GM12878 (cell line): Measurements from ENCODE around the gene TMPRSS2. TPM values are rescaled to one million over a fixed set of nuclear protein-coding genes. Genes with fewer than 3 reads are reported as not detected.

ENCODE experiments used
- BCL11A ChIP-seq: IDR thresholded peaks from 2 replicates; pipeline ENCODE4 v1.6.1; 2011; ENCODE audit warnings: low read depth, low read length
- BHLHE40 ChIP-seq, 2 experiments: fragments of 450-650 bp in 1 of 2; IDR thresholded peaks; 2 replicates each; pipeline ENCODE4 v1.6.1; 2011 to 2017; ENCODE audit warnings: low read depth in 2 of 2, borderline replicate concordance in 1 of 2, improper control_type of control experiment in 1 of 2, low read length in 1 of 2, mild to moderate bottlenecking in 1 of 2
- ETV6 ChIP-seq, 2 experiments: fragments of 450-650 bp in 1 of 2; IDR thresholded peaks in 1 of 2; conservative IDR thresholded peaks in 1 of 2; 2 replicates each; pipeline ENCODE4 v1.6.1; 2014; ENCODE audit warnings: antibody characterized with exemption in 1 of 2, borderline replicate concordance in 1 of 2, low read depth in 1 of 2, mild to moderate bottlenecking in 1 of 2, moderate library complexity in 1 of 2
- FOS ChIP-seq: IDR thresholded peaks from 3 replicates; pipeline ENCODE4 v1.6.1; 2011; ENCODE audit warnings: borderline replicate concordance; ENCODE audit not compliant: insufficient read length; ENCODE audit errors: extremely low read depth
- GATAD2B ChIP-seq: fragments of 450-650 bp; conservative IDR thresholded peaks from 2 replicates; pipeline ENCODE4 v1.6.1; 2017; ENCODE audit warnings: low read depth, mild to moderate bottlenecking, moderate library complexity
- HDGF ChIP-seq: fragments of 450-650 bp; IDR thresholded peaks from 2 replicates; pipeline ENCODE4 v1.6.1; 2016; ENCODE audit warnings: antibody characterized with exemption
- RUNX3 ChIP-seq: IDR thresholded peaks from 2 replicates; pipeline ENCODE4 v1.6.1; 2012; ENCODE audit warnings: low read length, inconsistent platforms
- SMAD5 ChIP-seq: IDR thresholded peaks from 2 replicates; pipeline ENCODE4 v1.6.1; 2016; ENCODE audit warnings: antibody characterized with exemption, low read depth
- SP1 ChIP-seq: IDR thresholded peaks from one replicate; pipeline ENCODE4 v1.6.1; 2011; ENCODE audit warnings: low read depth, low read length
- SPI1 ChIP-seq: IDR thresholded peaks from 2 replicates; pipeline ENCODE4 v1.6.1; 2011; ENCODE audit warnings: low read depth, mild to moderate bottlenecking, low read length, moderate library complexity, borderline replicate concordance; ENCODE audit not compliant: insufficient read depth
- ZNF622 ChIP-seq: fragments of 450-650 bp; IDR thresholded peaks from 2 replicates; pipeline ENCODE4 v1.6.1; 2017; ENCODE audit warnings: mild to moderate bottlenecking, inconsistent platforms
- polyA plus RNA-seq, 11 experiments: library from polyadenylated mRNA; depleted of rRNA in 4 of 11; unstranded in 6 of 11; stranded (reverse) in 5 of 11; fragments of >200 nt; fragmentation: Nextera tagmentation in 4 of 11; fragmentation: Illumina TruSeq in 1 of 11; extraction: Ambion mirVana in 4 of 11; extraction: Trizol in 1 of 11; gene quantifications; 1 replicate in 1 of 11; 2 replicates in 10 of 11; pipeline versions ENCODE4 v1.2.1 to v1.2.3, GENCODE V29; 2011 to 2016; ENCODE audit warnings: inconsistent platforms in 2 of 11, missing spikeins in 2 of 11, low read depth in 1 of 11
- total RNA-seq, 4 experiments: library from RNA; depleted of rRNA in 3 of 4; stranded (reverse); fragments of >200 nt in 3 of 4; fragmentation: Illumina TruSeq in 1 of 4; extraction: Trizol in 1 of 4; gene quantifications; 2 replicates each; pipeline versions ENCODE4 v1.2.1 to v1.2.3, GENCODE V29; 2013 to 2021
- TF ChIP-seq, protein P1 (sequence below): fragments of 450-650 bp; IDR thresholded peaks from 2 replicates; pipeline ENCODE4 v1.6.1; 2018; ENCODE audit warnings: mild to moderate bottlenecking, low read depth, moderate library complexity; ENCODE audit not compliant: partially characterized antibody
- TF ChIP-seq, protein P2 (sequence below): IDR thresholded peaks from 2 replicates; pipeline ENCODE4 v1.6.1; 2012; ENCODE audit warnings: improper control_type of control experiment, low read depth, low read length; ENCODE audit not compliant: insufficient replicate concordance

Gene TMPRSS2
- total and polyA plus RNA-seq, 10 of the 15 experiments (the other 5 are each of a cell fraction or from before 2014, with no cell fraction given) = 0.19 to 0.26 TPM; not detected in 8

DNA sequence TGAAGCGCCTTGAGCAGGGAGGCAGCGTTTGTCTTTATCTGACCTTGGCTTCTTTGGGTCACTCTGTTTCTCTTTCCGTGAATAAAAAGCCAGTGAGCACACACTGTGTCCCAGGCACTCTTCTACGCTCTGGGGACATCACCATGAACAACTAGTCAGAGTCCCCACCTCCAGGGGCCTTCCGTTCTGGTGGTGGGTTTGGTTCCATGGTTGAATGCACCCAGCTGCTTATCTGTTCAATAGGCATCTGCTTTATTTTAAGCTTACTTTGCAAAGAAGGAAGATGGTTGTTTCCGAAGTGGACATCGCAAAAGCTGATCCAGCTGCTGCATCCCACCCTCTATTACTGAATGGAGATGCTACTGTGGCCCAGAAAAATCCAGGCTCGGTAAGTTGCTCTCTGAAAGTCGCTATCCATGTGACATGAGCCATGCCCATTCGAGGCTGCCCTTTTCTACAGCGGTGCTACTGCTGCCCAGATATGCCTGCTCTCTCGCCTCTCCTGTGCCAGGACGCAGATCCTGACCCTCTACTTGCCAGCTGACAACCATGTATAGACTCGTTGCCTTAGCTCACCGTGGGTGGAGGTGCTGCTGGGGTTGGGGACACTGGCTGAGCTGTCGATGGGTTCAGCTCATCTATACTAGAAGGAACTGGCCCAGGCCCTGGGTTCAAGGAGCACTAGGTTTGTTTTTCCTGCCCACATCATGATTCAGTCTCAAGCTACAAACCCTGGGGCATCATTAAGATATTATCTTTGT is 76.0 kb downstream of the TMPRSS2 start (continued):
- no peak for TF ChIP-seq BCL11A
- peak in 1 of 2 experiments; percentile 24; a peak in 1 of 4 replicates for TF ChIP-seq ETV6 (conservative IDR thresholded peaks at IDR 0.05 in 1 of 2, IDR thresholded peaks at IDR 0.05 in 1 of 2; ENCODE audit: borderline replicate concordance in 1 of 2, low read depth in 1 of 2)
- TF ChIP-seq, protein P1, sequence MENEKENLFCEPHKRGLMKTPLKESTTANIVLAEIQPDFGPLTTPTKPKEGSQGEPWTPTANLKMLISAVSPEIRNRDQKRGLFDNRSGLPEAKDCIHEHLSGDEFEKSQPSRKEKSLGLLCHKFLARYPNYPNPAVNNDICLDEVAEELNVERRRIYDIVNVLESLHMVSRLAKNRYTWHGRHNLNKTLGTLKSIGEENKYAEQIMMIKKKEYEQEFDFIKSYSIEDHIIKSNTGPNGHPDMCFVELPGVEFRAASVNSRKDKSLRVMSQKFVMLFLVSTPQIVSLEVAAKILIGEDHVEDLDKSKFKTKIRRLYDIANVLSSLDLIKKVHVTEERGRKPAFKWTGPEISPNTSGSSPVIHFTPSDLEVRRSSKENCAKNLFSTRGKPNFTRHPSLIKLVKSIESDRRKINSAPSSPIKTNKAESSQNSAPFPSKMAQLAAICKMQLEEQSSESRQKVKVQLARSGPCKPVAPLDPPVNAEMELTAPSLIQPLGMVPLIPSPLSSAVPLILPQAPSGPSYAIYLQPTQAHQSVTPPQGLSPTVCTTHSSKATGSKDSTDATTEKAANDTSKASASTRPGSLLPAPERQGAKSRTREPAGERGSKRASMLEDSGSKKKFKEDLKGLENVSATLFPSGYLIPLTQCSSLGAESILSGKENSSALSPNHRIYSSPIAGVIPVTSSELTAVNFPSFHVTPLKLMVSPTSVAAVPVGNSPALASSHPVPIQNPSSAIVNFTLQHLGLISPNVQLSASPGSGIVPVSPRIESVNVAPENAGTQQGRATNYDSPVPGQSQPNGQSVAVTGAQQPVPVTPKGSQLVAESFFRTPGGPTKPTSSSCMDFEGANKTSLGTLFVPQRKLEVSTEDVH = no peak
- TF ChIP-seq BHLHE40 (IDR thresholded peaks at IDR 0.05; ENCODE audit: borderline replicate concordance in 1 of 2, low read depth in 2 of 2, low read length in 1 of 2) = peak in 1 of 2 experiments; percentile 52; a peak in 1 of 4 replicates
- peak; percentile 14 for TF ChIP-seq SP1
- no peak for TF ChIP-seq ZNF622
- TF ChIP-seq RUNX3 = peak; percentile 78
- TF ChIP-seq, protein P2, sequence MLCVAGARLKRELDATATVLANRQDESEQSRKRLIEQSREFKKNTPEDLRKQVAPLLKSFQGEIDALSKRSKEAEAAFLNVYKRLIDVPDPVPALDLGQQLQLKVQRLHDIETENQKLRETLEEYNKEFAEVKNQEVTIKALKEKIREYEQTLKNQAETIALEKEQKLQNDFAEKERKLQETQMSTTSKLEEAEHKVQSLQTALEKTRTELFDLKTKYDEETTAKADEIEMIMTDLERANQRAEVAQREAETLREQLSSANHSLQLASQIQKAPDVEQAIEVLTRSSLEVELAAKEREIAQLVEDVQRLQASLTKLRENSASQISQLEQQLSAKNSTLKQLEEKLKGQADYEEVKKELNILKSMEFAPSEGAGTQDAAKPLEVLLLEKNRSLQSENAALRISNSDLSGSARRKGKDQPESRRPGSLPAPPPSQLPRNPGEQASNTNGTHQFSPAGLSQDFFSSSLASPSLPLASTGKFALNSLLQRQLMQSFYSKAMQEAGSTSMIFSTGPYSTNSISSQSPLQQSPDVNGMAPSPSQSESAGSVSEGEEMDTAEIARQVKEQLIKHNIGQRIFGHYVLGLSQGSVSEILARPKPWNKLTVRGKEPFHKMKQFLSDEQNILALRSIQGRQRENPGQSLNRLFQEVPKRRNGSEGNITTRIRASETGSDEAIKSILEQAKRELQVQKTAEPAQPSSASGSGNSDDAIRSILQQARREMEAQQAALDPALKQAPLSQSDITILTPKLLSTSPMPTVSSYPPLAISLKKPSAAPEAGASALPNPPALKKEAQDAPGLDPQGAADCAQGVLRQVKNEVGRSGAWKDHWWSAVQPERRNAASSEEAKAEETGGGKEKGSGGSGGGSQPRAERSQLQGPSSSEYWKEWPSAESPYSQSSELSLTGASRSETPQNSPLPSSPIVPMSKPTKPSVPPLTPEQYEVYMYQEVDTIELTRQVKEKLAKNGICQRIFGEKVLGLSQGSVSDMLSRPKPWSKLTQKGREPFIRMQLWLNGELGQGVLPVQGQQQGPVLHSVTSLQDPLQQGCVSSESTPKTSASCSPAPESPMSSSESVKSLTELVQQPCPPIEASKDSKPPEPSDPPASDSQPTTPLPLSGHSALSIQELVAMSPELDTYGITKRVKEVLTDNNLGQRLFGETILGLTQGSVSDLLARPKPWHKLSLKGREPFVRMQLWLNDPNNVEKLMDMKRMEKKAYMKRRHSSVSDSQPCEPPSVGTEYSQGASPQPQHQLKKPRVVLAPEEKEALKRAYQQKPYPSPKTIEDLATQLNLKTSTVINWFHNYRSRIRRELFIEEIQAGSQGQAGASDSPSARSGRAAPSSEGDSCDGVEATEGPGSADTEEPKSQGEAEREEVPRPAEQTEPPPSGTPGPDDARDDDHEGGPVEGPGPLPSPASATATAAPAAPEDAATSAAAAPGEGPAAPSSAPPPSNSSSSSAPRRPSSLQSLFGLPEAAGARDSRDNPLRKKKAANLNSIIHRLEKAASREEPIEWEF = peak; percentile 77
- no peak for TF ChIP-seq HDGF
- TF ChIP-seq GATAD2B = 0 out of 2 replicates have a peak, but pooled peaks have one; percentile 25
- no peak for TF ChIP-seq FOS
- TF ChIP-seq SMAD5 = no peak
- TF ChIP-seq SPI1 = no peak
